Islet precursor cell (in vitro differentiated cells): ENCODE measurements around the gene GPR18.
"Not testable (repeated sequence)": the region's sequence is repeated elsewhere in the genome, so short reads cannot be mapped to it uniquely, and the experiment has no call there.

Experiments
- DNase-seq: peaks from one replicate; pipeline ENCODE4 v3.0.0-alpha.2; 2018

GPR18 gene

DNA sequence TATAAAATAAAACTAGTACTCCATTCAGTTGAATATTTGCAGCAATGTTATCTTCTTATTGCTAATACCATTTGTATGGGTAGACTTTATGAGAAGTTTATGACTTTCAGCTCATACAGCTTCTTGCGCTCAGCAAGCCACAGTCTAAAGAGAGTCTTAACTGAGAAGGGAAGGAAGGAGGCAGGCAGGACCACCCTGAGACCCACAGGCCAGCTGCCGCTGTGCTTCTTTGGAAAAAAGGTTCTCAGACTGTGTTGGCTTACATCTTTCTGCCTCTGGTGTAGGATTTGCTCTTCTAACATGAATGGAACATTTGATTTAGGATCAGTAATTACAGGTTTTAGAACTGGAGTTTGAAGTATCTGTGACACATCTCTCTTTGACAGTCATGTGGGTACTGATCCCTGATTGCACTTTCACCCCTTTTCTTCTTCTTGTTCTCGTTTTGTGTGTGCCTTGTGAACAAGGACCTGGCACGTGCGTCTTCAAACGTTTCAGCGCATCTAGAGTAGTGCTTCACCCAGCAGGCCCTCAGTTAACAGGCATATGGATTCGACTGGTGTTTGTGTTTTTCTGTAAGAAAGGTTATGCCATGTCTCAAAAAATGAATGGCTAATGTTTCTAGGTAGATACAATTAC lies 7.1 kb upstream of the GPR18 start:
- no peak for DNase-seq

DNA sequence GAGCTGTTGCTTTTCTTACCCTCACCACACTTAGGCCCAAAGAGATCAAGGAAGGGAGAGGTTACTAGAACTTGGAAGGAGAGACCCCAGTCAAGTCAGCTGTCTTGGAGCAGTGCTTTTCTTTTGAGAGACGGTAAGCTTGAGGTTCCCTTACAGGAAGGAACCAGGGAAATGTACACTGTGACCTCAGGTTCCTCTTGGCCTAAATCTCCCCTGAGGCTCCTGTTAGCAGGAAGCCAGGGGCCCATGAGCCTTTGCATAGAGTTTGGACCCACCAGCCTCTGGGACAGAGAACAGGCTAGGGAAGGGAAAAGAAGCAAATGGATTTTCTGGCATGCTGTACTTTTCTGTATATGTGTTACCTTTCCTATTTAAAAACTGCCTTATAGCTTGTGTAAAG lies 5.9 kb upstream of the GPR18 start:
- DNase-seq, result no peak

DNA sequence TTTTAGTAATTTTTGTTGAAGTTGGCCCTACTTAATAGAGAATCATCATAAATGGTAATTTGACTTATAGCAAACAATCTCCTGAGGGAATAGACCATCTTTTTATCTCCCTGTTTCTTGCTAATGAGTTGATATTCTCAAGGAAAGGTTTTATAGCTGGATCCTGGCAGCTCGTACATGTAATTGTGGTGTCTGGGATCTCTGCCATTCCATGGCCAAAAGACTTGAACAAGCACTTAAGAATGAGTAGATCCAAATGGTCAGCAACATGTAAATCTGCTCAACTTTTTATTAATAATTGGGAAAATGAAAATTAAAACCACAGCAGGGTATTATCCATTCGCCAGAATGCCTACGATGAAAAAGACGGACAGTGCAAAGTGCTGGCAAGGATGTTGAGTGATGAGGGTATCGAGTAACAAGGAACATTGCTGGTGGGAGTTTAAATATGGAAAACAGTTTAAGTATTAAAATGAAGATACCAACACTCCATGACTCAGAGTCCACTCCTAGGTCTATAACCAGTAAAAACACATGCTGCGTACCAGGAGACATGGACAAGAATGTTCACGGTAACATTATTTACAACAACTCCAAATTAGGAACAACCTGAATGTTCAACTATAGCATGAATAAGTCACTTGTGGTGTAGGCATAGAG lies 5.1 kb upstream of the GPR18 start:
- DNase-seq, result no peak

DNA sequence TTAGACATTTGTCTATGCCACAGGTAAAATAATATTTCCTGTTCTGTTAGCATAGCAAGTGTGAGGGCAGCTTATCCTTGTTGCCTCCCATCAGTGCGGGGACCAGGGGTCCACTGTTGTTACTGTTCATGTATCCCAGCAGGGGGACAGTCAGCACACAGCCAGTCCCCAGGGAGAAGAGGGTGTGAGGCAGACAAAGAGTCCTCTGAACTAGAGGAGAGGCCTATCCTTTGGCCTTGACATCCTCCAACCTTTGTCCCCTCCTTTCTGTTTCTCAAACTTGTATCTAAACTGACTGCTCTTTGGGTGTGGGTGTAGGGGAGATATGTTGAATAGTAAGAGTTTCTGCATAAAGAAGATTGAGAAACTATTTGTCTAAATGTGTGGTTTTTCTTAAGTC lies 2.9 kb upstream of the GPR18 start:
- no peak for DNase-seq

- DNase-seq, result no peak
These were observed 2.0 kb upstream of the GPR18 start for GRCh38 chr13:99260216-99260615.

- DNase-seq, result no peak
These were observed 767 bp upstream of the GPR18 start for GRCh38 chr13:99258946-99259345.

- DNase-seq, result no peak
These were observed 888 bp downstream of the GPR18 start for GRCh38 chr13:99257291-99257690.

GRCh38 chr13:99256709-99257108 lies 1.5 kb downstream of the GPR18 start:
- DNase-seq, result no peak

DNA sequence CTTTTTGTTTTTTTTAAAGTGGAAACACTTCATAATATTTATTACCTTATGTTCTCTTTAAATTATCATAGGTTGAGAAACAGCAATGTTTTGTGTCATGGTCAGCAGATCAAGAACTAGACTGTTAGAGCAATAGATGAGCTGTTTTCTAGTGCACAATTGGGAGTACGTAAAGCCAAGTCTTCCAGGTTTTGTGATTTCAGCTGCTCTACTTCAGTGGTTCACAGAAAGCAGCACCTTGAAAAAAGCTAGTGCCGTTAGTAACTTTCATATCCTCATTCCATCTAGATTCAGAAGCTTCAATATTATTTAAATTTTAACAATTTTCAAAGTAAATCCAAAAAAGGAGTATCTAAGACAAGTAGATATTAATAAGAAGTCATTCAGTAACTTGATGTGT lies 1.9 kb downstream of the GPR18 start:
- no peak for DNase-seq

DNA sequence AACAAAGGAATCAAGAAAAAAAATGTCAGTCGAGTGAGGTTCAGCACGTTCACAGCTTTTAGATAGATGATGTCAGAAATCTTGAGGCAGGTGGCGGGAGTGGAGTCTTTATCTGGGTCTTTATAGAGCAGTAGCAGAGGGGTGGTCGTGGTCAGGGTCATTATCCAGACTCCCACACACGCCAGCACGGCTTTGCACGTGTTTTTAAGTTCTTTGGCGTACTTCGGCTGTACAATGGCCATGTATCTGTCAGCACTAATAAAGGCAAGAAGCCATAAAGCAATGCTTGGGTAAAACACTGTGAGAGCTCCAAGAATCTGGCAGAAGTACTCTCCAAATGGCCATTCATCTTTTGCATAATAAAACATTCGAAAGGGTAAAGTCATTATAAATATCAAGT lies 2.9 kb downstream of the GPR18 start:
- no peak for DNase-seq

DNA sequence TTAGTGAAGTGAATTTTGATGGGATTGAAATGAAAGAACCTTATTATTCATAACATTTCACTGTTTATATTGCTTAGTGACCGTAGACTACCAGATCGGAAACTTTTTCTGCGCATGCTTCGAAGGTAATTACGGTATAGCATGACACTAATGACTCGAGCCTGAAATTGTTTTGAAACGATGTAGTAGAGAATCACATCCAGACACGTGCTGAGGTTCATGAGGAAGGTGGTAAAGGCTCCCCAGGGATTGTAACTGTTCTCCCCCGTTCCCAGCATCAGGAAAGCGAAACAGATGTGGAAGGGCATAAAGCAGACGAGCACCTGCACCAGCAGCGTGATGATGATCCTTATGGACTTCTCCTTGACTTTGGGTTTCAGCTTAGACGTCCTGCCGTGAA lies 3.3 kb downstream of the GPR18 start:
- no peak for DNase-seq

DNA sequence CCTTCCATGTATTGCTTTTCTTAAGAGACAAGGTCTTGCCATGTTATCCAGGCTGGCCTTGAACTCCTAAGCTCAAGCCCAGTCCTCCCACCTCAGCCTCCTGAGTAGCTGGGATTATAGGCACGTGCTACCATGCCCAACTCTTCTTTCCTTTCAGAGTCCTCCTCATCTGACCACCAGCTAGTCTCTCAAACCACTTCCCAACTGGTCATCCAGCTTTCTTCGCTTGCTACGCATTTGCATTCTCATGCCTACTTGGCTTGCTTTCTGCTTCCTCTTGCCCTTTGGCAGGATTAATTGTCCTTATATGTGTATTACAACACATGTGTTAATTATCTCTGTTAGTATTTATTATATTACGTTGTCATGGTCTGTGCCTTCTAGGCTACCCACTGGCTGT lies 6.3 kb downstream of the GPR18 start:
- no peak for DNase-seq

- no peak for DNase-seq
These were observed 7.0 kb downstream of the GPR18 start for GRCh38 chr13:99250982-99251825.

GRCh38 chr13:99249606-99250005 lies 8.6 kb downstream of the GPR18 start:
- DNase-seq, result not testable (repeated sequence)

DNA sequence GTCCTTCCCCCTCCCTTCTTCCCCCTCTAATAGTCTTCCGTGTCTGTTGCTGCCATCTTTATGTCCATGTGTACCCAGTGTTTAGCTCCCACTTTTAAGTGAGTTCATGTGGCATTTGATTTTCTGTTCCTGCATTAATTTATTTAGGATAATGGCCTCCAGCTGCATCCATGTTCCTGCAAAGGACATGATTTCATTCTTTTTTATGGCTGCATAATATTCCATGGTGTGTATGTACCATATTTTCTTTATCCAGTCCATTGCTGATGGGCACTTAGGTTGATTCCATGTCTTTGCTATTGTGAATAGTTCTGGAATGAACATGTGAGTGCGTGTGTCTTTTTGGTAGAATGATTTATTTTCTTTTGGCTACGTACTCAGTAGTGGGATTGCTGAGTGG lies 9.0 kb downstream of the GPR18 start:
- DNase-seq, result not testable (repeated sequence)

GRCh38 chr13:99246100-99246499 lies 12.1 kb downstream of the GPR18 start:
- no peak for DNase-seq

DNA sequence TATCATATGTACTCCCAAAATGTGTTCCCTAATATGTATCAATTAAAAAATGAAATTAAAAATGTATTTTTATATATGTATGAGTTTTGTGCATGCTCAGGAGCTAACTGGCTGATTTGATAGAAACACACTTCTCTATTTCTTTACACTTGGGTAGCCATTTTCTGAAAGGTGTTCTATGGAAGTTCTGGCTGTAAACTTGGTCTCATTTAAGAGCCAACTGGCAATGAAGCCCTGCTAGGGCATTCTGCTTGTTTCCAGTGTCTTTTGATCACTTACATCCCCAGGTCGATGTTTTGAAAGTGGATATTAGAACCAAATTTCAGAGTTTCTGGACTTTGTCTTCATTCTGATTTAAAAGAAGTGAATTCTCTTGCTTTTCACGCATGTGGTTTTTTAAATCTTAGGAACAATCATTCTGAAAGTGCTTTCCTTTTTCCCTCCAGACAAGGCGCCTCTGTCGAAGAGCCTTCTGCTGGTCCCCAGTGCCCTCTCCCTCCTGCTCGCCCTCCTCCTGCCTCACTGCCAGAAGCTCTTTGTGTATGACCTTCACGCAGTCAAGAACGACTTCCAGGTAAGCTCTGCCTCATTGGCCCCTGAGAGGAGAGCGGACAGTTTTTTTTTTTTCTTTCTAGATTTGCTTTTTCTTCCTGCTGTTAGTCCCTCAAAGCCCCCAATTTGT lies 20.1 kb downstream of the GPR18 start:
- DNase-seq, result no peak

- no peak for DNase-seq
These were observed 26.5 kb downstream of the GPR18 start for GRCh38 chr13:99231721-99232120.

GRCh38 chr13:99230991-99231390 lies 27.2 kb downstream of the GPR18 start:
- no peak for DNase-seq

- DNase-seq, result not testable (repeated sequence)
These were observed 27.6 kb downstream of the GPR18 start for GRCh38 chr13:99230588-99230987.

- DNase-seq, result peak; percentile 74
These were observed 29.2 kb downstream of the GPR18 start for GRCh38 chr13:99228737-99229691.
